Osteocyte (in vitro differentiated cells): ENCODE measurements around the gene TBC1D1. TPM values are rescaled to one million over a fixed set of nuclear protein-coding genes. Genes with fewer than 3 reads are reported as not detected.

Source experiments
- DNase-seq: peaks from one replicate; pipeline ENCODE4 v3.0.0; 2021; ENCODE audit warnings: mixed read lengths; ENCODE audit not compliant: unreplicated experiment; ENCODE audit errors: extremely low spot score
- H3K27ac Mint-ChIP-seq: one replicate; pipeline ENCODE4 v1.8.0; 2021; ENCODE audit warnings: mild to moderate bottlenecking, mixed read lengths; ENCODE audit not compliant: unreplicated experiment
- H3K27me3 Mint-ChIP-seq: one replicate; pipeline ENCODE4 v1.8.0; 2021; ENCODE audit warnings: mixed read lengths; ENCODE audit not compliant: unreplicated experiment
- H3K36me3 Mint-ChIP-seq: one replicate; pipeline ENCODE4 v1.8.0; 2021; ENCODE audit warnings: mixed read lengths; ENCODE audit not compliant: unreplicated experiment
- H3K4me1 Mint-ChIP-seq: one replicate; pipeline ENCODE4 v1.8.0; 2021; ENCODE audit warnings: mixed read lengths; ENCODE audit not compliant: unreplicated experiment
- H3K4me3 Mint-ChIP-seq: one replicate; pipeline ENCODE4 v1.8.0; 2021; ENCODE audit warnings: mild to moderate bottlenecking, moderate library complexity, mixed read lengths; ENCODE audit not compliant: unreplicated experiment
- H3K9me3 Mint-ChIP-seq: one replicate; pipeline ENCODE4 v1.8.0; 2021; ENCODE audit warnings: mixed read lengths; ENCODE audit not compliant: unreplicated experiment
- total RNA-seq: library from RNA; stranded (reverse); gene quantifications from 2 replicates; pipeline ENCODE4 v1.2.1, GENCODE V29; 2021
- TF ChIP-seq, protein P1 (sequence below): fragments of 200-600 bp; sonication (generic); IDR thresholded peaks from 2 replicates; pipeline ENCODE4 v1.5.0; 2021; ENCODE audit warnings: antibody characterized with exemption, mild to moderate bottlenecking, moderate library complexity

TBC1D1 gene
- total RNA-seq, 1 donor from 2014 or later: 46.2 TPM

DNA sequence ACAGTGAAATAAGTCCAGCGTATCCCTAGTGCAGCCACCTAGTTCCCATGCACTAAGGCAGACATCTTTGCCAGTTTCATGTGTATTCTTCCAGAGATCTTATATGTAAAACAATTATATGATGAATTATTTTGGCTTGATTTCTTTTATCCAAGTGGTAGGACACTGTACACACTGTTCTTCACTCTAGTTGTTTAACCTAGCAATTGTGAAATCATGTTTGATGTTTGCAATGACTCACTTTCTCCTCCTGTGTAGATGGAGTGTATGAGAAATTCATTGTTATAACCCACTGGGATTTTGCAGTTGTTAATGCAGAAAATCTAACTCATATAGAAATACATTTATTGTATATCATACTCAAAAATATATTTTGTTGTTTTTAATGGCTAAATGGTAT, 17.5 kb upstream of the TBC1D1 start:
- H3K27me3 Mint-ChIP-seq: no peaks in the 10 kb centered on the region
- no peaks in the 10 kb centered on the region for H3K9me3 Mint-ChIP-seq
- no peak overlapping the region for H3K4me3 Mint-ChIP-seq
- H3K4me1 Mint-ChIP-seq: no peaks in the 10 kb centered on the region
- TF ChIP-seq, protein P1, sequence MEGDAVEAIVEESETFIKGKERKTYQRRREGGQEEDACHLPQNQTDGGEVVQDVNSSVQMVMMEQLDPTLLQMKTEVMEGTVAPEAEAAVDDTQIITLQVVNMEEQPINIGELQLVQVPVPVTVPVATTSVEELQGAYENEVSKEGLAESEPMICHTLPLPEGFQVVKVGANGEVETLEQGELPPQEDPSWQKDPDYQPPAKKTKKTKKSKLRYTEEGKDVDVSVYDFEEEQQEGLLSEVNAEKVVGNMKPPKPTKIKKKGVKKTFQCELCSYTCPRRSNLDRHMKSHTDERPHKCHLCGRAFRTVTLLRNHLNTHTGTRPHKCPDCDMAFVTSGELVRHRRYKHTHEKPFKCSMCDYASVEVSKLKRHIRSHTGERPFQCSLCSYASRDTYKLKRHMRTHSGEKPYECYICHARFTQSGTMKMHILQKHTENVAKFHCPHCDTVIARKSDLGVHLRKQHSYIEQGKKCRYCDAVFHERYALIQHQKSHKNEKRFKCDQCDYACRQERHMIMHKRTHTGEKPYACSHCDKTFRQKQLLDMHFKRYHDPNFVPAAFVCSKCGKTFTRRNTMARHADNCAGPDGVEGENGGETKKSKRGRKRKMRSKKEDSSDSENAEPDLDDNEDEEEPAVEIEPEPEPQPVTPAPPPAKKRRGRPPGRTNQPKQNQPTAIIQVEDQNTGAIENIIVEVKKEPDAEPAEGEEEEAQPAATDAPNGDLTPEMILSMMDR: no peak
- H3K36me3 Mint-ChIP-seq: no peaks in the 10 kb centered on the region
- no peak overlapping the region for H3K27ac Mint-ChIP-seq
- DNase-seq: no peak

DNA sequence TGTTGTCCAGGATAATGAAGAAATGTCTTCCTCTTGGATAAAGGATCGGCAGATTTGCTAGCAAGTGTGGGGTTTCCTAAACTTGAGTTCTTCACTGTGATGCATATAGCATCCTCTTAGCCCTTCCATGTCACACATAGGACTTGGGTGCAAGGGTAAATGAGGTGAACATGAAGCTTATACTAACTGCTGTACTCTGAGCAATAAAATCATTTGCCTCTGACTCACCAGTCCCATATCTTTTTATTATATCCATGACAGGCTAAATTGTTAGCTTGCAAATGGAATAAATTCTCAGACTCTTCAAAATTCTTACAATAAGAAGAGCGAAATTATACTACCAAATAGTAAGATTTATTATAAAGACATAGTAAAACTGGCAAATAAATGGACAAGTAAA, 14.7 kb upstream of the TBC1D1 start:
- TF ChIP-seq, protein P1: no peak
- Mint-ChIP-seq H3K4me1 (no peaks in the 10 kb centered on the region), H3K36me3 (no peaks in the 10 kb centered on the region), H3K9me3 (no peaks in the 10 kb centered on the region), H3K27me3 (no peaks in the 10 kb centered on the region), H3K4me3 (no peak overlapping the region), H3K27ac (no peak overlapping the region)
- no peak for DNase-seq

DNA sequence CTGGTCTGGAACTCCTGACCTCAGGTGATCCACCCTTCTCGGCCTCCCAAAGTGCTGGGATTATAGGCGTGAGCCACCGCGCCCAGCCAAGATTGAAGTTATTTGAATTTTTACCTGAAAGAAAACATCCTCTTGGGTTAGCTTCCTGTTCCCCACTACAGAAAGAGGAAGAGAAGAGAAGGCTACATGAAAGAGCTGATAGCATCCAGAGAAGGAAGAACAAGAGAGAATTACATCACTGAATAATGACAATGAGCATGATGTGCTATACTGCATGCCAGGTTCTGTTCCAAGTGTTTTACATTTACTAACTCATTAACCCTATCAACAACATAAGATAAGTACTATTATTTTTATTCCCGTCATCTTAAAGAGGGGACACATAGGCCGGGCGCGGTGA, 11.5 kb upstream of the TBC1D1 start:
- no peaks in the 10 kb centered on the region for H3K4me1 Mint-ChIP-seq
- TF ChIP-seq, protein P1: no peak
- H3K9me3 Mint-ChIP-seq: no peaks in the 10 kb centered on the region
- H3K27ac Mint-ChIP-seq: no peak overlapping the region
- no peaks in the 10 kb centered on the region for H3K36me3 Mint-ChIP-seq
- DNase-seq: no peak
- peaks cover 12% of the 10 kb centered on the region for H3K27me3 Mint-ChIP-seq
- H3K4me3 Mint-ChIP-seq: no peak overlapping the region

DNA sequence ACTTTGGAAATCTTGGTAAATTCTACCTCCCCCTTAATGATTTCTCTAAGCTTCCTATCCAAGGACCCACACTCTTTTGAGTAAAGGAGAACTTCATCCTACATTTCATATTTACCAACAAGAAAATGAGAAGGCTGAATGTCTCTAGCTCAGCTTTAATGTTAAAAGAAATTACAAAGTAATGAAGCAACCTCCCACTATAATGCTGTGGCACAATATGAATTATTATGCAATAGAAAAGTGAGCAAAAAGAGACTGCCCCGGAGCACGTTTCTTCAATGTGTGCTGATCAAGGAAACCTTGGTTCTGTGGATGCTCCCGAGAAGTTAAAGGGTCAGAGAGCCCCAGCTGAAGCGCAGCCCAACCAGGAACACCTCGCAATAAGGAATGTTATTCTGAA, 9.1 kb upstream of the TBC1D1 start:
- no peak overlapping the region for H3K4me3 Mint-ChIP-seq
- no peaks in the 10 kb centered on the region for H3K36me3 Mint-ChIP-seq
- H3K27ac Mint-ChIP-seq: no peak overlapping the region
- H3K27me3 Mint-ChIP-seq: peaks cover 23% of the 10 kb centered on the region
- no peak for DNase-seq
- no peaks in the 10 kb centered on the region for H3K9me3 Mint-ChIP-seq
- no peaks in the 10 kb centered on the region for H3K4me1 Mint-ChIP-seq
- TF ChIP-seq, protein P1: no peak

DNA sequence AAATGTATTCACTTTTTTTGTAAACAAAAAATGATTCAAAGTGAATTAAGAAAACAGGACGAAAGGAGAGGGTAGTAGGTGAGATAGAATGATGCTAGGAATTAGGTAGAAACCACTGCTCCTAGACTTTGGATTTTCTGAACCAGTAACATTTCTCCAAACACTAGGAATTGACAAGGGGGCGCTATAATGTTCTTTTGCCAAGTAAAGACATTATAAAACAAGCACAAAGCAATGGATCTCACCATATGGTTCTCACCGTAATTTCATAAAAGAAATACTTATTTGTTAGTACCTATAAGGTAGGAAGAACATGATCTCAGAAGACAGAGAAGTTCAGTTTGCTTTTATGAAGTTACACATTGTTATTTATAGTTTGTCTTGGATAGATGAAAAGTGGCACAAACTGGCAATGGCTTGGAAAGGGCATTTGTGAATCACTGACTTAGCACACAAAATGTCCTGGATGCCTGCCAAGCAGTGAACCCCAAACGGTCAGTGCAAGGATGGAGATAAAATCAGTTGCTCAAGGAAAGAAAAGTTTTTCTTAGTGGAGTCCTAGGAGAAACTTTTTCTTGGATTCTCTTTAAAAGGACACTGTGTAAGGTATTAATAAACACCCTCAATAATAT, 8.1 kb upstream of the TBC1D1 start:
- Mint-ChIP-seq H3K4me3 (no peak overlapping the region), H3K36me3 (no peaks in the 10 kb centered on the region), H3K27ac (no peak overlapping the region), H3K27me3 (peaks cover 27% of the 10 kb centered on the region), H3K9me3 (no peaks in the 10 kb centered on the region), H3K4me1 (no peaks in the 10 kb centered on the region)
- TF ChIP-seq, protein P1: no peak
- no peak for DNase-seq
